Stimulated activated CD4-positive, alpha-beta T cell treated with anti-CD3 and anti-CD28 coated beads, Interleukin-15, amount 100 ng/mL, for 48 hours (primary cell): ENCODE data around the gene NT5DC1.

ENCODE experiments used
- DNase-seq, 2 donors: peaks; one replicate each; pipeline ENCODE4 v3.0.0-alpha.2; 2020; ENCODE audit warnings: low read depth in 2 of 2

The NT5DC1 gene

GRCh38 chr6:116136933-116137340 is 36.3 kb downstream of the NT5DC1 start:
- DNase-seq = no peak

GRCh38 chr6:116139917-116140316 is 39.3 kb downstream of the NT5DC1 start:
- no peak for DNase-seq

GRCh38 chr6:116144605-116145004 is 44.0 kb downstream of the NT5DC1 start:
- DNase-seq = no peak

- no peak for DNase-seq
These were observed 45.4 kb downstream of the NT5DC1 start for GRCh38 chr6:116145803-116146675.

- DNase-seq = no peak
These were observed 52.0 kb downstream of the NT5DC1 start for GRCh38 chr6:116152620-116153019.

- DNase-seq = no peak
These were observed 54.2 kb downstream of the NT5DC1 start for GRCh38 chr6:116154887-116155286.

- DNase-seq = no peak
These were observed 56.0 kb downstream of the NT5DC1 start for GRCh38 chr6:116156405-116157326.

GRCh38 chr6:116157391-116157790 is 56.7 kb downstream of the NT5DC1 start:
- DNase-seq = no peak

GRCh38 chr6:116158641-116159040 is 58.0 kb downstream of the NT5DC1 start:
- DNase-seq = no peak

- no peak for DNase-seq
These were observed 59.3 kb downstream of the NT5DC1 start for GRCh38 chr6:116159782-116160524.

GRCh38 chr6:116165596-116165995 is 64.9 kb downstream of the NT5DC1 start:
- no peak for DNase-seq

GRCh38 chr6:116166369-116166768 is 65.7 kb downstream of the NT5DC1 start:
- DNase-seq = no peak

- DNase-seq = no peak
These were observed 67.5 kb downstream of the NT5DC1 start for GRCh38 chr6:116168148-116168547.

GRCh38 chr6:116169880-116170279 is 69.2 kb downstream of the NT5DC1 start:
- no peak for DNase-seq

- DNase-seq = no peak
These were observed 69.9 kb downstream of the NT5DC1 start for GRCh38 chr6:116170358-116171057.

- DNase-seq = no peak
These were observed 73.3 kb downstream of the NT5DC1 start for GRCh38 chr6:116173928-116174327.

- DNase-seq = no peak
These were observed 74.7 kb downstream of the NT5DC1 start for GRCh38 chr6:116175344-116175743.

- no peak for DNase-seq
These were observed 75.9 kb downstream of the NT5DC1 start for GRCh38 chr6:116176596-116176995.

- no peak for DNase-seq
These were observed 79.7 kb downstream of the NT5DC1 start for GRCh38 chr6:116180375-116180774.

- no peak for DNase-seq
These were observed 88.8 kb downstream of the NT5DC1 start for GRCh38 chr6:116189472-116189871.

GRCh38 chr6:116190550-116190949 is 89.9 kb downstream of the NT5DC1 start:
- no peak for DNase-seq
